Duodenal mucosa (tissue), 2 donors: Measurements from ENCODE around the gene EFCAB11.

Experiments used
- H3K27ac ChIP-seq: one replicate; pipeline ENCODE4 v1.7.0; 2013; ENCODE audit warnings: low read depth, low read length
- H3K27me3 ChIP-seq, 2 donors: one replicate each; pipeline ENCODE4 v1.7.0; 2013; ENCODE audit warnings: low read length in 2 of 2, control low read depth in 1 of 2; ENCODE audit not compliant: insufficient read depth in 2 of 2, control insufficient read depth in 1 of 2
- H3K36me3 ChIP-seq, 2 donors: one replicate each; pipeline ENCODE4 v1.7.0; 2013; ENCODE audit warnings: low read length in 2 of 2, control low read depth in 1 of 2; ENCODE audit not compliant: insufficient read depth in 2 of 2, control insufficient read depth in 1 of 2
- H3K4me1 ChIP-seq, 2 donors: one replicate each; pipeline ENCODE4 v1.7.0; 2013; ENCODE audit warnings: low read length in 2 of 2, control low read depth in 1 of 2; ENCODE audit not compliant: insufficient read depth in 2 of 2, control insufficient read depth in 1 of 2
- H3K4me3 ChIP-seq, 2 donors: one replicate each; pipeline ENCODE4 v1.7.0; 2013; ENCODE audit warnings: low read length in 2 of 2, low read depth in 1 of 2
- H3K9ac ChIP-seq, 2 donors: one replicate each; pipeline ENCODE4 v1.7.0; 2013; ENCODE audit warnings: low read length in 2 of 2, low read depth in 1 of 2
- H3K9me3 ChIP-seq, 2 donors: one replicate each; pipeline ENCODE4 v1.7.0; 2013; ENCODE audit warnings: low read length in 2 of 2, control low read depth in 1 of 2; ENCODE audit not compliant: control insufficient read depth in 1 of 2

The EFCAB11 gene

DNA sequence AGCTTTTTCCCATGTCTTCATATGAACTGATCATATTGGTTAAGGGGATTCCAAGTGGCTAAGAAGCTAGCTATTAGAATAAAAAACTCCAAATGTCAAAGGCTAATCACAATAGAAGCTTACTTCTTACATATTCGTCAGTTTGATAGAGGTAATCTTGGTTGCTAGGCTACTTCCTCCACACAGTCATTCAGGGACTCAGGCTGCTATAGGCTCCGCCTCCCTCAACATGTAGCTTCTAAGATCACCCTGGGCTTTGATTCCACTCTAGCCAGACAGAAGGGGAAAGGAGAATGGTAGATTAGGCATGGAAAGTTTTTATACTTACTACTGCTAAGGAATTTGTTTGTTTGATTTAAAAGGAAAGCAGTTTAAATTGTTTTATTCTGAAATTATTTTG lies 207.9 kb downstream of the EFCAB11 start:
- Histone ChIP-seq H3K9ac (no peak overlapping the region), H3K36me3 (no peaks in the 10 kb centered on the region), H3K27me3 (no peaks in the 10 kb centered on the region), H3K9me3 (peaks cover 4 to 13% of the 10 kb centered on the region in 2 donors), H3K27ac (no peak overlapping the region), H3K4me1 (peaks cover 3 to 18% of the 10 kb centered on the region in 2 donors), H3K4me3 (no peak overlapping the region)

DNA sequence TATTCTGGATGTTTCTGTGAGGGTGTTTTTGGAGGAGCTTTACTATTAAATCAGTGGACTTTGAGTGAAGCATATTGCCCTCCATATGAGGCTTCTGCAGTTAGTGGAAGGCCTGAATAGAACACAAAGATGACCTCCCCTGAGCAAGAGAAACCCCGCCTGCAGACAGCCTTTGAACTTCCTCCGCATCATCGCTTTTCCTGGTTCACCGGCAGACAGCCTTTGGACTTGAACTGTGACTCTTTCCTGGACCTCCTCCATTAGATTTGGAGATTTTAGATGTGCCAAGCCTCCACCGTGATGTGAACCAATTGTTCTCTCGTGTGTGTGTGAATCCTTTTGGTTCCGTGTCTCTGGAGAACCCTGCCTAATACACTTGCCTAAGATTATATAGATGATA lies 208.4 kb downstream of the EFCAB11 start:
- peaks cover 4 to 13% of the 10 kb centered on the region in 2 donors for H3K9me3 ChIP-seq
- H3K4me3 ChIP-seq, result no peak overlapping the region
- no peak overlapping the region for H3K27ac ChIP-seq
- no peaks in the 10 kb centered on the region for H3K27me3 ChIP-seq
- no peak overlapping the region for H3K9ac ChIP-seq
- H3K4me1 ChIP-seq, result peaks cover 3 to 18% of the 10 kb centered on the region in 2 donors
- H3K36me3 ChIP-seq, result no peaks in the 10 kb centered on the region
